Upper lobe of right lung (tissue), 1 donor: ENCODE data around the gene POLR1A. TPM values are rescaled to one million over a fixed set of nuclear protein-coding genes. Genes with fewer than 3 reads are reported as not detected.

Experiments used
- ATAC-seq: fragments of 200-7000 bp; cut with Tn5 transposase; one replicate; pipeline ENCODE4 v1.9.1; 2020; ENCODE audit warnings: mild to moderate bottlenecking, moderate library complexity
- DNase-seq: peaks from one replicate; pipeline ENCODE4 v3.0.0-alpha.2; 2020
- H3K27ac ChIP-seq: fragments of 200-600 bp; one replicate; pipeline ENCODE4 v1.8.0; 2022
- H3K27me3 ChIP-seq: fragments of 200-600 bp; one replicate; pipeline ENCODE4 v1.8.0; 2022; ENCODE audit warnings: mild to moderate bottlenecking
- H3K36me3 ChIP-seq: fragments of 200-600 bp; one replicate; pipeline ENCODE4 v1.8.0; 2022
- H3K4me1 ChIP-seq: fragments of 200-600 bp; one replicate; pipeline ENCODE4 v1.8.0; 2022
- H3K4me3 ChIP-seq: fragments of 200-600 bp; one replicate; pipeline ENCODE4 v1.8.0; 2022; ENCODE audit warnings: mild to moderate bottlenecking
- H3K9me3 ChIP-seq: fragments of 200-600 bp; one replicate; pipeline ENCODE4 v1.8.0; 2022
- CTCF ChIP-seq: fragments of 200-600 bp; IDR thresholded peaks from one replicate; pipeline ENCODE4 v1.8.0; 2022; ENCODE audit warnings: antibody characterized with exemption
- intact Hi-C: fragments of 100-400 bp; cut with DNase I; formaldehyde crosslinking; loops from one replicate; pipeline ENCODE4 v1.11.0; 2022
- total RNA-seq: library from RNA; stranded (reverse); fragmentation: NEBNext Ultra II Directional; extraction: Animal tissue kit (Norgen Biotek cat#: 25700); gene quantifications from one replicate; pipeline ENCODE4 v1.2.1, GENCODE V29; 2021
- donor health status: DM: no; HTN: yes; CAD: no; lungs with severe emphysema.

Gene POLR1A
- total RNA-seq, 1 donor from 2014 or later: 26.6 TPM

- ATAC-seq (peak; percentile 97), DNase-seq (peak; percentile 97)
- TF ChIP-seq CTCF: no peak
- Histone ChIP-seq H3K4me1 (peaks cover 25% of the 10 kb centered on the region), H3K27ac (peak within 1 kb of the TSS; percentile 93), H3K4me3 (peak within 1 kb of the TSS; percentile 72), H3K36me3 (peaks cover 34% of the 10 kb centered on the region), H3K9me3 (no peaks in the 10 kb centered on the region), H3K27me3 (no peaks in the 10 kb centered on the region)
- intact Hi-C loops: no loop called here
Measured at GRCh38 chr2:86105969-86106945, 571 bp upstream of the POLR1A start, which contains the start of gene PTCD3. Gene PTCD3 (plus strand): TSS chr2:86106235. CDS start chr2:86106248, 13 bp downstream.

- intact Hi-C loops: no loop called here
- no peak for ATAC-seq
- H3K9me3 ChIP-seq: no peaks in the 10 kb centered on the region
- no peak overlapping the region for H3K4me3 ChIP-seq
- H3K4me1 ChIP-seq: peaks cover 18% of the 10 kb centered on the region
- DNase-seq: no peak
- H3K27me3 ChIP-seq: no peaks in the 10 kb centered on the region
- no peak for TF ChIP-seq CTCF
- H3K36me3 ChIP-seq: peaks cover 36% of the 10 kb centered on the region
- no peak overlapping the region for H3K27ac ChIP-seq
Measured at GRCh38 chr2:86102157-86102556, 3.5 kb downstream of the POLR1A start.

GRCh38 chr2:86097913-86098312 lies 7.8 kb downstream of the POLR1A start:
- H3K4me3 ChIP-seq: no peak overlapping the region
- TF ChIP-seq CTCF: no peak
- H3K27ac ChIP-seq: no peak overlapping the region
- no peak for ATAC-seq
- intact Hi-C loops: no loop called here
- peaks cover 64% of the 10 kb centered on the region for H3K36me3 ChIP-seq
- no peak for DNase-seq
- H3K4me1 ChIP-seq: no peaks in the 10 kb centered on the region
- H3K9me3 ChIP-seq: no peaks in the 10 kb centered on the region
- H3K27me3 ChIP-seq: no peaks in the 10 kb centered on the region

DNA sequence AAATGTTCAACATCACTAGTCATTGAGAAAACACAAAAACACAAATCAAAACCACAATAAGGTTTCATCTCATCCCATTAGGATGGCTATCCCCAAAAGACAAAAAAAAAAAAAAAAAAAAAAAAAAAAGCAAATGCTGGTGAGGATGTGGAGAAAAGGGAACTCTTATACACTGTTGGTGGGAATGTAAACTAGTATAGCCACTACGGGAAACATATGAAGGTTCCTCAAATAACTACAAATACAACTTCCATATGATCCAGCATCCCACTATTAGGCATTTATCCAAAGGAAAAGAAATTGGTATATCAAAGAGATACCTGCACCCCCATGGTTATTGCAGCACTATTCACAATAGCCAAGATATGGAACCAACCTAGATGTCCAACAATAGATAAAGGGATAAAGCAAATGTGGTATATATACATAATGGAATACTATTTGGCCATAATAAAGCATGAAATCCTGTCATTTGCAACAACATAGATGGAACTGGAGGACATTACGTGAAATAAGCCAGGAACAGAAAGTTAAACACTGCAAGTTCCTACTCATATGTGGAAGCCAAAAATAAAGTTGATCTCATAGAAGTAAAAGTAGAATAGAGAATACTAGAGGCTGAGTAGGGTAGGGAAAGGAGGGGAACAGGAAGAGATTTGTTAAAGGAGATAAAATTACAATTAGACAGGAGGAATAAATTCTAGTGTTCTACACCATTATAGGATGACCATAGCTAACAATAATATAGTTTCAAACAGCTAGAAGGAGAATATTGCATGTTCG lies 8.4 kb downstream of the POLR1A start:
- TF ChIP-seq CTCF: no peak

DNA sequence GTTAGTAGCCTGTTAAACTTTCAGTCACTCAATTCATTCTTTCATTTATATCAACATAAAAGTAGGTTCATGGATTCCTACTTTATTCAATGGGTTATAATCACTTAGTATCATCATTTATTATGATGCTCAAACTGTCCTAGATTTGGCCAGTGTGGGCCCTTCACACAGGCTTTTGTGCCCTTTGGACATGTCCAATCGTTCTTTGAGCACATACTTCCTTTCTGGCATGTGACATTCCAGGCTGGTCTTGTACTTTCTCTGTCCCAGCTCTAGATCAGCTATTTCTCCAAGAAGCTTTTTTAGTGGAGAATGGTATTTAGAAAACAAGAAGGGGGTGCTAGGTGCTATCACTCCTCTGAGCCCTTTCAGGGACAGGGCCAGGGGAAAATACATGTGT lies 11.5 kb downstream of the POLR1A start:
- no peak overlapping the region for H3K27ac ChIP-seq
- no peaks in the 10 kb centered on the region for H3K27me3 ChIP-seq
- H3K4me3 ChIP-seq: no peak overlapping the region
- intact Hi-C loops: no loop called here
- DNase-seq: no peak
- TF ChIP-seq CTCF: no peak
- ATAC-seq: no peak
- peaks cover 73% of the 10 kb centered on the region for H3K36me3 ChIP-seq
- no peaks in the 10 kb centered on the region for H3K4me1 ChIP-seq
- H3K9me3 ChIP-seq: no peaks in the 10 kb centered on the region

More for the DNA sequence above, 8.4 kb downstream of the POLR1A start:
- H3K9me3 ChIP-seq: no peaks in the 10 kb centered on the region
- no peak for DNase-seq
- peaks cover 70% of the 10 kb centered on the region for H3K36me3 ChIP-seq
- H3K4me3 ChIP-seq: no peak overlapping the region
- intact Hi-C loops: no loop called here
- H3K27me3 ChIP-seq: no peaks in the 10 kb centered on the region
- ATAC-seq: no peak
- H3K4me1 ChIP-seq: no peaks in the 10 kb centered on the region
- no peak overlapping the region for H3K27ac ChIP-seq
